Psoas muscle (tissue), 8 donors: ENCODE measurements around the gene GRP. TPM values are rescaled to one million over a fixed set of nuclear protein-coding genes. Genes with fewer than 3 reads are reported as not detected.

Source experiments
- ATAC-seq, 4 donors: fragments of 200-7000 bp; cut with Tn5 transposase; one replicate each; pipeline ENCODE4 v1.9.1; 2020; ENCODE audit warnings: moderate library complexity in 3 of 4, mild to moderate bottlenecking in 2 of 4
- DNase-seq, 2 donors: peaks; one replicate each; pipeline ENCODE4 v3.0.0-alpha.2; 2020
- H3K27ac ChIP-seq: fragments of 200-600 bp; one replicate; pipeline ENCODE4 v1.8.0; 2022
- H3K27me3 ChIP-seq, 3 donors: fragments of 200-600 bp in 1 of 3; one replicate each; pipeline versions ENCODE4 v1.6.1 to v1.8.0; 2013 to 2022; ENCODE audit warnings: low read length in 2 of 3, mild to moderate bottlenecking in 2 of 3, moderate library complexity in 1 of 3; ENCODE audit not compliant: insufficient read depth in 3 of 3
- H3K36me3 ChIP-seq, 2 donors: fragments of 200-600 bp in 1 of 2; one replicate each; pipeline versions ENCODE4 v1.6.1 to v1.8.0; 2013 to 2022; ENCODE audit warnings: low read depth in 1 of 2, mild to moderate bottlenecking in 1 of 2, moderate library complexity in 1 of 2; ENCODE audit not compliant: insufficient read depth in 1 of 2
- H3K4me1 ChIP-seq: fragments of 200-600 bp; one replicate; pipeline ENCODE4 v1.8.0; 2022
- H3K4me3 ChIP-seq: fragments of 200-600 bp; one replicate; pipeline ENCODE4 v1.8.0; 2022; ENCODE audit warnings: mild to moderate bottlenecking
- H3K9me3 ChIP-seq: fragments of 200-600 bp; one replicate; pipeline ENCODE4 v1.8.0; 2022
- CTCF ChIP-seq: fragments of 200-600 bp; IDR thresholded peaks from one replicate; pipeline ENCODE4 v1.8.0; 2022; ENCODE audit warnings: antibody characterized with exemption
- WGBS, 3 donors: extraction: QIAGEN DNeasy Blood & Tissue Kit; methylation state at CpG; one replicate each; pipeline versions ENCODE4 v1.1.6 to v1.1.7; 2013; 5-methylcytosine and 5-hydroxymethylcytosine counted together
- intact Hi-C, 2 donors: fragments of 100-400 bp; cut with DNase I; formaldehyde crosslinking; loops; one replicate each; pipeline versions ENCODE4 v1.11.0 to v1.14.2; 2022
- polyA plus RNA-seq, 3 donors: library from polyadenylated mRNA; stranded (reverse); fragments of 200-250 nt; gene quantifications; one replicate each; pipeline ENCODE4 v1.2.3, GENCODE V29; 2013
- total RNA-seq, 4 donors: library from RNA; stranded (reverse); fragmentation: NEBNext Ultra II Directional in 2 of 4; extraction: Animal tissue kit (Norgen Biotek cat#: 25700) in 2 of 4; gene quantifications; one replicate each; pipeline versions ENCODE4 v1.2.1 to v1.2.4, GENCODE V29; 2021 to 2023
- donor health status: healthy with polysubstance abuse.
- donor health status: DM: no; HTN: no; CAD: no; lungs with moderate emphysema.
- donor health status: Bipolar disorder and iron deficiency.
- donor health status: healthy.
- donor health status: DM: yes; HTN: yes; CAD: no.
- donor health status: DM: no; HTN: no; CAD: no.
- donor health status: DM: no; HTN: no; CAD: no.
- donor health status: DM: yes; HTN: yes; CAD: no.

Gene GRP
- total and polyA plus RNA-seq, 7 donors = not detected

GRCh38 chr18:59233017-59233410 is 13.1 kb downstream of the GRP start:
- intact Hi-C loops = no loop called here
- H3K4me1 ChIP-seq = no peaks in the 10 kb centered on the region
- H3K9me3 ChIP-seq = no peaks in the 10 kb centered on the region
- H3K36me3 ChIP-seq = no peaks in the 10 kb centered on the region
- DNase-seq (no peak), ATAC-seq (no peak)
- H3K4me3 ChIP-seq = no peak overlapping the region
- peaks cover 0 to 2% (median 0%) of the 10 kb centered on the region in 3 donors for H3K27me3 ChIP-seq
- 84 to 88% (median 85%) methylated on average over 6 of the region's 6 CpGs for WGBS, 3 donors
- H3K27ac ChIP-seq = no peak overlapping the region
- TF ChIP-seq CTCF = no peak

GRCh38 chr18:59238385-59238784 is 18.4 kb downstream of the GRP start:
- H3K9me3 ChIP-seq = no peaks in the 10 kb centered on the region
- no peak overlapping the region for H3K27ac ChIP-seq
- DNase-seq (no peak), ATAC-seq (no peak)
- no peak overlapping the region for H3K4me3 ChIP-seq
- no peaks in the 10 kb centered on the region for H3K4me1 ChIP-seq
- H3K36me3 ChIP-seq = no peaks in the 10 kb centered on the region
- H3K27me3 ChIP-seq = no peaks in the 10 kb centered on the region
- intact Hi-C loops = no loop called here
- TF ChIP-seq CTCF = no peak

GRCh38 chr18:59239642-59240041 is 19.7 kb downstream of the GRP start:
- DNase-seq = no peak
- 68 to 70% (median 69%) methylated on average over 4 of the region's 4 CpGs for WGBS, 3 donors
- no peak for TF ChIP-seq CTCF
- no peak overlapping the region for H3K27ac ChIP-seq
- no peaks in the 10 kb centered on the region for H3K9me3 ChIP-seq
- peaks cover 0 to under 1% (median 0%) of the 10 kb centered on the region in 3 donors for H3K27me3 ChIP-seq
- no peaks in the 10 kb centered on the region for H3K36me3 ChIP-seq
- H3K4me1 ChIP-seq = no peaks in the 10 kb centered on the region
- intact Hi-C loops = no loop called here
- H3K4me3 ChIP-seq = no peak overlapping the region
- no peak for ATAC-seq

- Histone ChIP-seq H3K9me3 (no peaks in the 10 kb centered on the region), H3K36me3 (no peaks in the 10 kb centered on the region), H3K27ac (no peak overlapping the region), H3K27me3 (peaks cover 0 to 17% (median 10%) of the 10 kb centered on the region in 3 donors), H3K4me1 (no peaks in the 10 kb centered on the region), H3K4me3 (no peak overlapping the region)
- 88 to 94% (median 91%) methylated on average over 2 of the region's 2 CpGs for WGBS, 3 donors
- DNase-seq (no peak), ATAC-seq (no peak)
- TF ChIP-seq CTCF = no peak
- intact Hi-C loops = no loop called here
These were observed 22.9 kb downstream of the GRP start for GRCh38 chr18:59242906-59243305.

GRCh38 chr18:59246796-59247195 is 26.8 kb downstream of the GRP start:
- DNase-seq (no peak), ATAC-seq (no peak)
- no peaks in the 10 kb centered on the region for H3K4me1 ChIP-seq
- H3K27ac ChIP-seq = no peak overlapping the region
- peaks cover 0 to 24% (median 10%) of the 10 kb centered on the region in 3 donors for H3K27me3 ChIP-seq
- TF ChIP-seq CTCF = no peak
- intact Hi-C loops = loop anchor here in 1 of 2 donors (5.0 kb wide), 1 partner anchor 156 kb away; no protein-coding TSS in a partner anchor
- no peaks in the 10 kb centered on the region for H3K36me3 ChIP-seq
- H3K9me3 ChIP-seq = no peaks in the 10 kb centered on the region
- no peak overlapping the region for H3K4me3 ChIP-seq
- WGBS, 3 donors = 35 to 61% (median 41%) methylated on average over 4 of the region's 4 CpGs
